GM19328 (cell line): ENCODE measurements around the gene ADCY6.

Experiments
- ATAC-seq: cut with Tn5 transposase; IDR thresholded peaks from one replicate; pipeline ENCODE4 v1.9.1; 2021; ENCODE audit warnings: mild to moderate bottlenecking, moderate library complexity; ENCODE audit not compliant: unreplicated experiment

ADCY6 gene

DNA sequence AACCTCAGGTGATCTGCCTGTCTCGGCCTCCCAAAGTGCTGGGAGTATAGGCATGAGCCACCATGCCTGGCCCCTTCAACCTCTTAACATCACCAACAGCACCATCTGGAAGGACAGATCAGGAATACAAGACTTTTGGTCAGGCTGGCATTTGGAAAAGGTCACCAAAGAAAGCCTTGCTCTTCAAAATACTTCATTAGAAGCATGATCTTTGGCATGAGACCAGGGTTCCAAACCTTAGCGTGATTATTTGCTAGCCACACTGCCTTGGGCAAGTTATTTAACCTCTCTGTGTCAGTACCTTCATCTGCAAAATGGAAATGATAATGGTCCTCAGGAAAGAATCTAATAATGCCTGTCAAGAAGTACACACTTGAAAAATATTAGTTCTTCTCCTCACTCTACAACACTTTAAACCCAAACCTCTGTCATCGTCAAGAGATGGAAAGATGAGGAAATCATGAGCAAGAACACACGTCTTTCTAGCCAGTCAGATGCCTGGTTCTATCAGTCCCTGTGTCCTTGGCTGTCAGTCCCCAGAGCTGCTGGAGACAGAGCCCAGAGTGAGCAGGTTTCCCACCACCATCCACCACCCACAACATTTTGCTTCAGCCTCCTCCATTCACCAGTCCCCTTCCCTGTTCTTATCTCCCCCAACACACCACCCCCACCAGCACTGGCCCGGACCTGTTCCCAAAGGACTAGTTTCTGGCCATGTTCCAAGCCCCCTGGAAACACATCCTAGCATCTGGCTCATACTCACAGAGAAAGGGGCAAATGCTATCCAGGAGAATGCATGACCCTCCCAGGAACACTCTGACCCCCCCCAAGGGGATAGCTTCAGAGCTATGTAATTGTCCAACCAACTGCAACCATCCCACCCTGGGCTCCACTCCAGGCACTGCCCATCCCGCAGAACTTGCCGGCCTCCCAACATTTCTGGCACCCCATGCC lies 2.0 kb downstream of the ADCY6 start:
- no peak for ATAC-seq

DNA sequence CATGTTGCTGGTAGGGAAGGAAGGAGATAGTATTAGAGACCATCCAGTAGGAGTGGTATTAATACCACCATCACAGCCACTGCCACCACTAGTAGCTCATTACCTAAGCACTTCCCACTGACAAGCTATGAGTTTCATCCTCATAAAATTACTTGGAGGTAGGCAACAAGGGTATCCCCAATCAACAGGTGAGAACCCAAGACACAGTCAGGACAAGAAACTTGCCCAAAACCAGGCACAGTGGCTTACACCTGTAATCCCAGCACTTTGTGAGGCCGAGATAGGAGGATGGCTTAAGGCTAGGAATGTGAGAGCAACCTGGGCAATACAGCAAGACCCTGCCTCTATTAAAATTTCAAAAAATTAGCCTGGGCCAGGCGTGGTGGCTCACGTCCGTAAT lies 5.5 kb downstream of the ADCY6 start:
- ATAC-seq = no peak

DNA sequence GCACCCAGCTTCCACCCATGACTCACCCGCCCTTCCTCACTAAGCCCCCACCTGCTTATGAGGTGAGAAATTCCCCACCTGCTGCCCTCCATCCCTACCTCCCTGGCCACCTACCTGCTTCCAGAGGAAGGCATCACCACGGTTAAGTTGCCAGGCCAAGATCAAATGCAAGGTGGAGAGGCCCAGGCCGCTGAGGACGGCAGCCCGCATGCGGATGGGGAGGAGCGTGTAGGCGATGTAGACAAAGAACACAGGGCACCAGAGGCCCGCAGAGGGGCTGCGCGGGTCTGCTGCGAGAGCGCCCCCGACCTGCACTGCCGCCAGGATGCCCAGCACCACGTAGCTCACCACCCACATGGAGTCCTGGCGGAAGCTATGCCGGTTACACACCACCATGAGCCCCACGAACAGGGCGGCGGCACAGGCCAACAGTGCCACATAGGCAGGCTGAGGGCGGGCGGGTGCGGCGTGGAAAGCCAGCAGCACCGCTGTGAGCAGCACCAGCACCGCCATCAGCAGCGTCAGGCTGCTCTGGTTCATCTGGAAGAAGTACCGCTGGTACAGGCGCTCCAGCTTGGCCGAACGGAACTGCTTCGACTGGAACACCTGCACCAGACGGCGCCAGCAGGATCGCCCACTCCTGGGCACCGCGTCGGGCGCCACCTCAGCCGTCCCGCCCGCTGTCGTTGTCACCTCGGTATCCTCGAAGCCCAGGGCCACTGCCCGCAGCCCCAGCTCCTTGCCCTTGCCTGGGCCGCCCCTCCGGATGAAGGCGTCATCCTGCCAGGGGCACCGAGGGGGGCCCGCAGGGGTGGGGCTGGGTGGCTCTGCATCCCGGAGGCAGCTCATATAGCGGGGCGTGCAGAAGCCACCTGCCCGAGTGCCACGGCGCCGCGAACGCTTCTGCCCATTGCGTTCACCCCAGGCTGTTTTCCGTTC lies 6.2 kb downstream of the ADCY6 start:
- ATAC-seq = no peak

DNA sequence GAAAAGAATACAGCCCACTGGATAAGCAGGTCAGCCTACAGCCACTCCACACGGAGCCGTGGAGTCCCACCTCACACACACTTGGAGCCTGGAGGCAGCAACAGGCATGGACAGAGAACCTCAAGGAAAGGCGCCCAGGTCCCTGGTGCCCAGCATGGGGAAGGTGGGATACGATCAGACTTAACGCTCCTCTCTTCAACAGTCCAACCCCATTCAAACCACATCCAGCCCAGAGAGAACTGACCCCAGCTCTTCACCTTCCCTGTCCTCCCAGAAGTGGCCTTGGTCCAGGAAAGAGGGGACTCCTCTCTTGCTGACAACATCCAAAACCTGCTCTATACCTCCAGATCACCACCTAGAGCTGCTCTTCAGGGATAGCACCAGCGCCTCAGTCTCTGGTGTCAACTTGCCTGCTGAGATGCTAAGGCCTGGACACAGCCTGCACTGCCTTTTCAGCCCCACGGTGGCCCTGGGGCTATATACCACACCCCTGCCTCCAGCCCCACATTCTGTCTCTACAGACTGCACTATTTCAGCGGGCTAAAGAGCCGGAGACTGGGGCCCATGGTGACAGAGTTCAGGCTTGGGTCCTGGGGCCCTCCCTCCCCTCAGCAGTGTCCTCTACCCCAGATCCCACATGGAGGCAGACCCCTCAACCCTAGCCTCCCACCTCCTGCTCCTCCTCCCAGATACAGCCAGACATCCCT lies 7.0 kb downstream of the ADCY6 start:
- no peak for ATAC-seq

DNA sequence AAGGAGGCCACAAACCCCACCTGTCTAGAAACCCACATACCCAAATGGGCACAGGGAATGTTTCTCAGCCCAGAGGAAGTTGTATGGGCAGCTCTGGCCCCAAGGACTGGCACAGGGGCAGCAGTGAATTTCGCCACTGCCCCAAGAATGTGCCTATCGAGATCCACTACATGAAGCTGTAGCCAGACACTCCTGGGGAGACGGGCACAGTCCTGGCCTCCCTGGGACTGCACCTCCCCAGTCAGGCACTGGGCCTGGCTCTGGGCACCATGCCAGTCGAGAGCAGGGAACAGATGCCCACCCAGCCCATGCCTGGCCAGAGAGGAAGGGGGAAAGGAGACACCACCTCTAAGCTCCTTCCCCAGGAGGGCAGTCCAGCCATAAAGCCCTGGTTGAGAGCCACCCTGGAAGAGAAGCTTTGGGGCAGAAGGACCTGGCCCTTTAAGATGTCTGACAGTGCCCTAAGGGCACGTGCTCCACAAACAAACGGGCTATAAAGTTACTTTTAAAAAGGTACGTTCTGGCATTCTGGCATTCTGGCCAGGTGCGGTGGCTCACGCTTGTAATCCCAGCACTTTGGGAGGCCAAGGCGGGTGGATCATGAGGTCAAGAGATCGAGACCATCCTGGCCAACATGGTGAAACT lies 8.4 kb downstream of the ADCY6 start:
- no peak for ATAC-seq

DNA sequence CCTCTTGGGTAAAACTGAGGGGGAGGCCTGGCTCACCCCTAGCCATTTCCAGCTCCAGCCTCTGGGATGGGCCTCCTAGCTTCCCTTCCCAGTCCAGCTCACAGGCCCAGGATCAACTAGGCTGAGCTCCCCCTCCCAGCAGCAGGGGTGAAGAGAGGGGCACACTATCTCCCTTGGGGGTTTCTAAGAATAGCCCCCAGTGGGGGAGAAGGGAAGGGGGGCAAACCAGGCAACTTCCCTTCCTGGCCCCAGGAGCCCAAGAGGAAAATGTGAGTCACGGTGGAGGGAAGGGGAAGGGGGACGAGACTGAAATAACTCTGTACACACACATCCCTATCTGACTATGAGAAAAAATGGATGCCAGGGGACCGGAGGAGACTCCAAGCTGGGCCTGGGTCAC lies 9.0 kb downstream of the ADCY6 start:
- no peak for ATAC-seq

DNA sequence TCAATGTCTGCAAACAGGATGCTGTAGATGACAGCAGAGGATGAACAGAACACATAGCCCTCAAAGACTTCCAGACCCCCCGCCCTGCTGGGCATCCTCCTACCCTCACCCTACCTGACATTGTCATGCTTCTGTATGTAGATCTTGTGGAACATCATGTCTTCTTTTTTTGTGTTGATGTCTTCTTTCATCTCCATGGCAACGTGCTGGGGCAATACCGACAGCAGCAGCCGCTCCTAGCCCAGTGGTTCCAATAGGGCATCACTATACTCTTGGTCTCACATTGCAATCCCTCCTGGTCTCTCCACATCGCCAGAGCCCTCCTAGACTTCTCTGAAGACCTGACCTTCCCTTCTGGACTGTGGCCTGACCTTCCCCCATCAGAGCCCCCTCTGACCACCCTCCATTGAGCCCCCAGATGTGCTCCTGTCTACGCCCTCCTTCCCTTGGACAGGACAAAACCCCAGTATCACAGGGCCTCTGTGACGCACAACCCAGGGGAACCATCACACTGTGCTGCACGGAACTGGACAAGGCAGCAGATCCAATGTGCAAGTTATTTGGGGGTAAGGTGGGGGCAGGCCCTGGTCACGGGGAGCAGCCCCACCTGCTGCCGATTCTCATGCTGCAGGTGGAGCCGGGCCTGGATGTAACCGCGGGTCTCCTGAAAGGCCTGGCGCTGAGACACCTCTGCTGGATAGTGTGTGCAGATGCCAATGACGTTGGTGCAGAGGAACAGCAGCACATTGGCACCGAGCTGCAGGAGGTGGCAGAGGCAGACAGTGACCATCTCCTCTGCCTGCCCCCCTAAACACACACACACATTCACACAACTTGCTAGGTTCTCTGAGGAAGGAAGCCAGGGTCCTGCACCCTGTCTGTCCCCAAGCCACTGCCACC lies 11.1 kb downstream of the ADCY6 start:
- no peak for ATAC-seq

DNA sequence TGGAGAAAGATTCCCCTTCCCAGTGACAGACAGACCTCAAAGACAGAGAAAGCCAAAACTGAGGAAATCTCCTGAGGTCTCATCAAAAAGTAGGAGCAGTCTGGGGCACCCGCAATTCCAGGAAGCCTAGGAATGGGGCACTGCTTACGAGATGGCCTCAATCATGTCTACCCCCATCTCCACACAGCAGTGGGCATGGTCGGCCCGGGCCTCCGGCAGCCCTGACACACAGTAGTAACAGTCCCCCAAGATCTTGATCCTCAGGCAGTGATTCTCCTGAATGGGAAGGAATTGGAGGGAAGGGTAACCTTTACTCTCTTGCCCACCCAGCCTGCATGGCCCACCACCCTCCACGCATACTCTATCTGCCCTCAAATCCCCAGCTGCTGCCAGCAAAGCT lies 11.9 kb downstream of the ADCY6 start:
- ATAC-seq = no peak

DNA sequence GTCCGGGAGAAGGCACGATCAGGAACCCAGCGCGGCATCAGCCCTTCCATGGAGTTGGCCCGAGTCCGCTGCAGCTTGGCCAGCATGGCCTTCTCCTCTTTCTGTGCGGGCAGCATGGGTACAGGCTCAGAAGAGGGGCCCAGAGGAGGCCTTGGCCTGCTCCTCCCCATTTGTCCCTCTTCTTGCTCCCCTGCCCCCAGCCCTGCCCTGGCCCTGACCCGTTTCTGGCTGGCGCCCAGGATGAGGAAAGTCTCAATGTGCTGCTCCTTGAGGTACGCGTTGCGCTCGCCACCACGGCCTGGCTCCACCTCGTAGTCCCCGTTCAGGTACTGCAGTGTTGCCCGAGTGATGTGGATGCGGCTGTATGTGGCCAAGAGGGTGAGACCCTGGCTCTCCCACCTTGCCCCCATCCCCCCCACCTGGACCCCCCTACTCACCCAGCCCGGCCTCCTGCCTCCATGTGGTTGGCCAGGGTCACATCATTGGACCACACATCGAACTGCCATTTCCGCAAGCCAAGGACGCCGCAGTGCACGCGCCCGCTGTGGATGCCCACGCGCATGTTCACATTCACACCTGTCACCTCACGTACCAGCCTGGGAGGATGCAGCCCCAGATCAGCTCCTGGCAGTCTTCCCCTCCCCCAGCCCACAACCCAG lies 12.8 kb downstream of the ADCY6 start:
- no peak for ATAC-seq

DNA sequence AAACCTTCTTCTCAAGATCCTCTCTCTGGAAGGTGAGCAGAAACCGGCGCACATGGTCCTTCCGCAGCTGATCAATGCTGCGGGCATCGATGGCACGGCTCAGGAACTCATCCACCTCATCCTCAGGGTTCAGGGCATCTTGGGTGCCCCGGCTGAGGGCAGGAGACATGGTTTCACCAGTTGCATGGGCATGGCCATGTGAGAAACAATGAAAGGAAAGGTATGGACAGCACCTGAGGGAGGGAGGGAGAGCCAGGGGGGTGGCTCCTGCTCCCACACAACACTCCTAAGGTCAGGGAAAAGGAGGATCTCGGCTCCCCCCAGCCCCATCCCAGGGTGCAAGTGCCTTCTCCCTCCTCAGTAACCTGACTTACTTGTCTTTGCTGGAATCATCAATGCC lies 13.6 kb downstream of the ADCY6 start:
- ATAC-seq = no peak

DNA sequence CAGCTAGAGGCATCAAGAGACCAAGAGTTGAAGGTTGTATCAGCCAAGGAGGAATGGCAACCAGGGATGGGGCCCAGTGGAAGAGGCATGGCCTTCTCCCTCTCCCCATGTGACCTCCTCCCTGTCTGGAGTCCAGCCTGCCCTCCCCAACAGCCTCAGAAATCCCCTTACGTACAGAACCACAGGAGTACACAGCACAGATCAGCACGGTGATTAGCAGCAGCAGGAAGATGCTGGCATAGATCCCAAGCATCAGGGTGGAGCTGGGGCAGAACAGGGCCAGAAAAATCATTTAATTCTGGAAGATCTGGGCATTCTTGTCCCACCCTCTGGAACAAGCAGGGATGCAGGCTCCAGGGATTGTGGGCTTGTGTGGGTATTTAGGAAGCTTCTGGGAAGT lies 14.4 kb downstream of the ADCY6 start:
- no peak for ATAC-seq

DNA sequence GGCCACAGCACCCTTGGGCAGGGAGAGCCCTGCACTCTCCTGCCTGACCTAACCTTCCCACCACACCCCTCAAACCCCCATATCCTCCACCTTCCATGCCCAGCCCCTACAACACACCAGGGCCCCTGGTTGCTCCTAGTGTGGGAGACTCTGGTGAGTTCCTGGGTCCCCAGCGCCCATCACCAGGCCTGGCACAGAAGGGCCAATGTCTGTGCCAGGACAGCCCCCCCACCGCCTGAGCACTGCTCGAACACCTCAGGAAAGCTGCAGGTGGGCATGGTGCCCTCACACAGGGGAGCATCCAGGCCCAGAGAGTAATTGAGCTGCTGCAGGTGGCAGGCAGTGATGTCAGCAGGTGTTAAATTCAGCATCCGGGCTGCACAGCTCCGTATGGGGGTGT lies 15.2 kb downstream of the ADCY6 start:
- ATAC-seq = no peak

DNA sequence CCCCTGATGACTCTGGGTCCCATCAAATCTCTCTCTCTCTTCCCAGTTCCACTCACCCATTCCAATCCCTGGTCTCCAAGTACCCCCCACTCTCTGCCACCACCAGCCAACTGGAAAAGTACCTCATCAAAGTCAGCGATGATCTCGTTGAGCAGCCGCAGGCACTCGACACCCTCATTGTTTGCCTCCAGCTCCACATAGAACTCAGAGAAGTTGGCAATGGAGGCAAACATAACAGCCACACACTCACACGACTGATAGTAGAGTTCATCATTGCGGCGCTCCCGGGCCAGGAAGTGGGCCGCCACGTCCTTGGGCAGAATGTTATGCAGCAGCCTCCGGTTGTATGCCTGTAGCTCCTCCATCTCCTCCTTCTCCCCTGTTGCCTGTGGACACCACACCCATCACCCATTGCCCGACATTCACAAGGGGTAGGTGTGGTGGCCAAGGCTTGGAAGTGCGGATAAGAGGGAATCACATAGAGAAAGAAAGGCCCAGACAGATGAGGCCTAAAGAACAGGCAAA lies 17.2 kb downstream of the ADCY6 start:
- no peak for ATAC-seq

DNA sequence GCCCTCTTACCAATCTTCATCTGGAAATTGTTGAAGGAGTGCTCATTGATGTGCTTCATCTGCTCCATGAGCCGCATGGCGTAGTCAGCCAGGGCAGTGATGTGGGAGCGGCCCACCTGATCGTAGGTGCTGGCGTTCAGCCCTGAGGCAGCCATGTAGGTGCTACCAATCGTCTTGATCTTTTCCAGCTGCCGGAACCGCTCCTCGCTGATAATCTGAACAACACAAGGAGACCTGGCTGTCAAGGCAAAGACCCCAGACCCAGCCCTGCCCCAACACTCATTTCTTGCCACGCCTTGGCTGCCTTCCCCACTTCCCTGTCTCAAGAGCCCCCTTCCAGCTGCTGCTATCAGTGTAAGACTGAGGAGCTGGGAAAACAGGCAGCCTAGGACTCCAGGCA lies 18.1 kb downstream of the ADCY6 start:
- ATAC-seq = no peak

DNA sequence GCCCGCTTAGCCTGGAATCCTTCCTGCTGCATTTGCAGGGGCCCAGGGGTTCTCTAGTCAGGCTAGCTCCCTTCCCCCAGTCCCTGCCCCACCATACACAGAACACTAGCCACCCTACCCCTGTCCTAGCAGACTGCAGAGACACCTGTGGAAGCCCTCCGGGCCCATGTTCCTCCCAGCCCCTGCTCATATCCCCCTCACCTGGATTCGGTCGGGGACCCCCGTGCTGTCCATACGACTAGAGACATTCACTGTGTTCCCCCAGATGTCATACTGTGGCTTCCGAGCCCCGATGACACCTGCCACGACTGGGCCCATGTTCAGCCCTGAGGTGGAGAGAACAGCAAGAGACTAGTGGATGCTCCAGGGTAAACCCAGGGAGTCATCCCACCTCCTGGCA lies 20.2 kb downstream of the ADCY6 start:
- no peak for ATAC-seq

DNA sequence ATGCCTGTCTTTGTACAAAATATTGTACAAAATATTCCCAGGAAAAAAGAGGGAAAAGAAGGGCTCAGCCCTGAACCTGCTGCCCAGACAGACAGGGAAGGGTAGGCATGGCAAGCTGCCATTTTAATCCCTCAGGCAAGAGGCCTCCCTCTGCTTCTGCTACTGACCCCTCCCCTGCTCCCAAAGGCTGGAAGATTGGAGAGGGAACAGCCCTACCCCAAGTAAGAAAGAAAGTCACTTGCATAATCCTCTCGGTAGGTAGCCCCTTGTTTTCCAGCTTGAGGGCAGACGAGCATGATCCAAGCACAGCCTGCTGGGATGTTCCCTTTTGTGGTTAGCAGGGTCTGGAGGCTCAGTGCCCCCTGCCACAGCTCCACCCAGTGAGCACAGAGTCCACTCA lies 20.7 kb downstream of the ADCY6 start:
- no peak for ATAC-seq

DNA sequence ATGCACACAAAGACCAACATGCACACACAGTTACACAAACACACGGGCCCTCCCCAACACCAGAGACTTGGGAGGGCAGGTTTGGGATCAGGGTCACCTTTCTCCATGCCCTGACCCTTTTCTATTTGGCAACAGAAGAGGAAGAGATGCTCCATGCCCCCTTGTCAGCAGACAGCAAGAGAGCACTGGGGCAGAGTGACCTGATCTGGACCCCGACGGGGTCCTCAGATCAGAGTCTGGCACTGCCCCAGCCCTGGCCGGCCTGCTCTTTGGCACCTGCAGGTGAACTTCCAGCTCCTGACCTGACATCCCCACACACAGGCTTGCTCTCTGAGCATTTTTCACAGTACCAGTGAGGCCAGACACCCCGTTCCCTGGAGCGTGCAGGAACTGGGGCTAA lies 21.4 kb downstream of the ADCY6 start:
- ATAC-seq = no peak

DNA sequence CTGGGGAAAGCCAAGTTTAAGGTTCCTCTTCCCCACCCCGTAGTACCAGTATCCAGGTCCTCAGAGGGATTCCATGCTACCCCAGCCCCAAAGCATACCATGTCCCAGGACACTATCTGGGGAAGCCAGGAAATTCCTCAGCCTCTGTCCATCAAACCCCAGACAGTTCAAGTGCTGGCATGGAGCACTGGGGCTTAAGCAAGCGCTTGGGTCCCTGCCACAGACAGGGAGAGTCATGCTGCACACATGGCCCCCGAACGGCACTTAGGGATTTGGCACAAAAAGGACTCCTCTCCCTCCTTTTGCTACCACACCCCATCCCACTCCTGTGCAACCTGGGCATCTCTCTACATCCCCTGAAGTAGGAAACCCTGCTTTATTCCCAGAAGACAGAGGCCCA lies 21.8 kb downstream of the ADCY6 start:
- no peak for ATAC-seq

DNA sequence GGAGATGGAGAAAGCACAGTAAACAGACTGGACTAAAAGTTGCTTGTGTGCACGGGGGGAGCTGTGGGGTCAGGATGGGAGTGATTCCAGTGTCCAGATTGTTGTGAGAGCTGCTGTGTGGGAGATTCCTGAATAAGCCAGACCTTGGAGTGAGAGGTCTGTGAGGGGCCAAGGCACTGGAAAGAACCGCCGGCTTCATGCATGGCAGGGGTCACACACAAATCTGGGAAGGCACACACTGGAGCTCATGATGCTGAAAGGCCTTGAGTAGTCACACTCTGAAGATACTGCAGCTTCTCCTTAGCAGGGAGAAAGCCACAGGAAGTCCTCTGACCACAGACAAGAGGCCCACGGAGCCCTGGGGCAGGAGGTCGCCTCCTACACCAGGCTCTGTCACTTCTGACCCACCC lies 23.1 kb downstream of the ADCY6 start:
- ATAC-seq = no peak
